HG03135 (cell line): Measurements from ENCODE around the gene HAUS7.

Experiments
- ATAC-seq: cut with Tn5 transposase; IDR thresholded peaks from one replicate; pipeline ENCODE4 v1.9.1; 2021; ENCODE audit warnings: mild to moderate bottlenecking, moderate library complexity; ENCODE audit not compliant: unreplicated experiment

The HAUS7 gene

GRCh38 chrX:153441981-153442380 lies 28.4 kb downstream of the HAUS7 start:
- ATAC-seq: no peak

- no peak for ATAC-seq
Measured at GRCh38 chrX:153441296-153441695, 29.1 kb downstream of the HAUS7 start.

DNA sequence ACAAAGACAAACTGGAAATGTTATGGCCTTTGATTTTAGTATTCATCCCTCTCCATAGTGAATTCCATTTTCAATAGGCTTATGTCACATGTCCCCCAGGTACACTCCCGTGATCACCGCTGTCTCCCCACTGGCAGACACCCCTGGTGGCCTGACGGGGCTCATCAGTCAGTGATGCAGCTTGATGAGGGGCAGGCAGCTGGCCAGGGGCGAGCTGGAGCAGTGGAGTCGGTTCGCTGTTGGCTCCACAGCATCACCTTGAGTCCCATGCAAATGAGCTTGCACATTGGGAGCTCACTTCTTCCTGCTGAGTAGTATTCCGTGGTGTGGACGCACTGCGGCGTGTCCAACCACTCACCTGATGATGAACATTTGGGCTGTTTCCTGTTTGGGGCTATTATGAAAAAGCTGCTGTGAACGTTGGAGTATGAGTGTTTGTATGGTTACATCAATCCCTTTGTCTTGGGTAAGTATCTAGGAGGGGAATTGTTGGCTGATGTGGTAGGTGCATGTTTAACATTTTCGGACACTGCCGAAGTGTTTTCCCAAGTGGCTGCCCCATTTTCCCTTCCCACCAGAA lies 29.7 kb downstream of the HAUS7 start:
- ATAC-seq: no peak

- ATAC-seq: no peak
Measured at GRCh38 chrX:153439977-153440376, 30.4 kb downstream of the HAUS7 start.

- ATAC-seq: no peak
Measured at GRCh38 chrX:153438532-153438931, 31.8 kb downstream of the HAUS7 start.

DNA sequence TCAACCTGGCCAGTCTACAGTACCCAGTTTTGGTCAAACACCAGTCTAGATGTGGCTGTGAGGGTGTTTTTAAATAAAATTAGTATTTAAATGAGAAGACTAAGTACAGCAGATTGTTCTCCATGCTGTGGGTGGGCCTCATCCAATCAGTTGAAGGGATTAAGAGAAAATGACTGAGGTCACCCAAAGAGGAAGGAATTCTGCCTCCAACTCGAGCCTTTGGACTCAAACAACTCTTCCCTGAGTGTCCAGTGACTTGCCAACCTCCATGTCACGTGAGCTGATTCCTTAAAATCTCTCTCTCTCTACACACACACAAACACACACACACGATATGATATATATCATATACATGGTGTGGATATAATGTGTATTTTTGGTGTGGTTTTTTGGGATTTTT lies 34.5 kb downstream of the HAUS7 start:
- no peak for ATAC-seq

DNA sequence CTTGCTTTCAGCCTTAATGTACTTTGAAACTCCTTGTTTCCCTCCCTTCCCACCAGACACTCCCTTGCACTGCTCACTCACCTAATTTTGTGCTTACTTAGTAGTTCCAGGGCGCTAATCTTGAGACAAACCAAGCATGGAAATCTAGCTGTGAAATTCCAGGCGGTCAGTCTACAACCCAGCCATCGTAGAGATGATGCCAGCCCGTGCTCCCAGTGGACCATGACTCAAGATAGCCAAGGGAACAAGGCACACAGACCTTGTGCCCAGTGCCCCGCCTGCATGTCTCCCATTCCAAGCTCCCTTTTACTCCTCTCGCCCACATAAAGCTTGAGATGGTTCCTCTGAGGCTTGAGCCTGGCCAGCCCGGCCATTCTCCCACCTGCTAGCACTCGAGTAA lies 35.6 kb downstream of the HAUS7 start:
- no peak for ATAC-seq

- ATAC-seq: no peak
Measured at GRCh38 chrX:153433781-153434285, 36.5 kb downstream of the HAUS7 start.

DNA sequence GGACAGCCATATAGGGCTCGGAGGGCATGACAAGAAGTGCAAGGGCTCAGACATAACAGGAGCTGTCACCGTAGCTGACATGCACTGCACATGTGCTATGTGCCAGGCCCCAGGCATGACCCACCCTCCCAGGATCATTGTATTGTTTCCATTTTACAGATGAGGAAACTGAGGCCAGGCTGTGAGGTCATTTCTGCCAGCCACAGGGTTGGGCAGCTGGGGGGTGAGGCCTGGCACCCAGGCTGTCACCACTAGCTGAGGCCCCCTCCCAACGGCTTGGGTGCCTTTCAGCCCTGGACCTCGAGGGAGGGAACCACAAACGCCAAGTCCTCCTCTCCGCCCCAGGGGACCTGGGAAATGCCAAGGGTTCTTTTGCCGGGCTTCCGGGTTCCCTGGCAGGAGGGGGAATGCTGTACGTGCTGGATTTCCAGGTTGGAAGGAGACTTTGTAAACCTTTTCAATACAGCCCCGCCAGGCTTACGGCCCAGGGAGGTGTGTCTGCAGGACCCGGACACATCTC lies 37.2 kb downstream of the HAUS7 start:
- no peak for ATAC-seq

- no peak for ATAC-seq
Measured at GRCh38 chrX:153430796-153431195, 39.6 kb downstream of the HAUS7 start.

DNA sequence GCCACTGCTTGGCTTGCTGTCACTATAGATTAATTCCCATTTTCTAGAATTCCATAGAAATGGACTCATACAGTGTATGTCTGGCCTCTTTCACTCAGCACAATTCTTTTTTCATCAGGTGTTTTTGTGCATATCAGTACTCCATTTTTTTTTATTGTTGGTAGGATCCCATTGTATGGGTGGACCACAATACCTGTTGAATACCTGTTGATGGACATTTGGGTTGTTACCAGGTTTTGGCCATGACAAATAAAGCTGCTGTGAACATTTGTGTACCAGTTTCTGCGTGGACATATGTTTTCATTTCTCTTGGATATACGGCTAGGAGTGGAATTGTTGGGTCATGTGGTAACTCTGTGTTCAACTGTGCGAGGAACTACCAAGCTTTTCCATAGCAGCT lies 44.2 kb downstream of the HAUS7 start:
- no peak for ATAC-seq

- no peak for ATAC-seq
Measured at GRCh38 chrX:153423652-153424051, 46.7 kb downstream of the HAUS7 start.

DNA sequence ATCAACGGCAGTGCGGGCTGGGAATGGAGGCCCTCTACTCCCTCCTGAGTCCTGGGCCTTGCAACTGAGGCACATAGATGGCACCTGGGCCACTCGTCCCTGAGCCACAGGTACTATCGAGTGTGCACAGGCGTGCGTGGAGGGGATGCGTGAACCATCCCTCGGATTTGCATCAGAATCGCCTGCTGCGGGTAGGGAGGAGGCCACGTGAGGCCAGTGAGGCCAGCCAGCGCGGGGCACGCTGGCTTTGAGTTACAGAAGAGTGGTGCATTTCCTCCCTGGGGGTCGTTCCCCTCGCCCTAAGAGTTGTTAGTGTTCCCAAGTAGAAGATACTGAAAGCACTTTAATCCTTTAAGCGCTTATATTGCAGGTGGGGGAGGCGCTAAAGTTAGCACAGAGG lies 48.5 kb downstream of the HAUS7 start:
- no peak for ATAC-seq

- ATAC-seq: no peak
Measured at GRCh38 chrX:153420851-153421599, 49.4 kb downstream of the HAUS7 start.

GRCh38 chrX:153417637-153418036 lies 52.7 kb downstream of the HAUS7 start:
- ATAC-seq: no peak

DNA sequence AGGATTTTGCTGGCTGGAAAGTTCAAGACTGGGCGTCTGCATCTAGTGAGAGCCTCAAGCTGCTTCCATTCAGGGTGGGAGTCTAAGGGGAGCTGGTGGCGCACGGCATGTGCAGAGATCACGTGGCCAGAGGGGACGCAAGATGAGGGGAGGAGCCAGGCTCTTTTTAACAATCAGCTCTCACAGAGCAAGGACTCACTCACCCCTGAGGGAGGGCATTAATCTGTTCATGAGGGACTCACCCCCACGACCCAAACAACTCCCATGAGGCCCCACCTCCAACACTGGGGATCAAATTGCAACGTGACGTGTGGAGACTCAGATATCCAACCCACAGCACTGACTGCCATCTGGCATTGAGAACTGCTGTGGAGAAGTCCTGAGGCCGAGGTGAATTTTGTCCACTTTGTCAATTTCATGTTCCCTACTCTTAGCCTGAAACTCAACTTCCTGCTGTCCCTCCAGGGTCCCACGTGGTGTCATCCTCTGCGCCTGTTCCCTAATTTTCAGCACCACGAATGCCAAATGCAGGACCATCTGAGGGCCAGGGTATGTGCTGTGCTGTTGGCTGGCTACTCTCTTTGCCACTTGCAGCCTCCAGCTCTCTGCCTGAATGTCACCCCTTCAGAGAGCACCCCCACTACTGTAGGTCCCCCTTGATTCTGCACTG lies 53.5 kb downstream of the HAUS7 start:
- no peak for ATAC-seq

DNA sequence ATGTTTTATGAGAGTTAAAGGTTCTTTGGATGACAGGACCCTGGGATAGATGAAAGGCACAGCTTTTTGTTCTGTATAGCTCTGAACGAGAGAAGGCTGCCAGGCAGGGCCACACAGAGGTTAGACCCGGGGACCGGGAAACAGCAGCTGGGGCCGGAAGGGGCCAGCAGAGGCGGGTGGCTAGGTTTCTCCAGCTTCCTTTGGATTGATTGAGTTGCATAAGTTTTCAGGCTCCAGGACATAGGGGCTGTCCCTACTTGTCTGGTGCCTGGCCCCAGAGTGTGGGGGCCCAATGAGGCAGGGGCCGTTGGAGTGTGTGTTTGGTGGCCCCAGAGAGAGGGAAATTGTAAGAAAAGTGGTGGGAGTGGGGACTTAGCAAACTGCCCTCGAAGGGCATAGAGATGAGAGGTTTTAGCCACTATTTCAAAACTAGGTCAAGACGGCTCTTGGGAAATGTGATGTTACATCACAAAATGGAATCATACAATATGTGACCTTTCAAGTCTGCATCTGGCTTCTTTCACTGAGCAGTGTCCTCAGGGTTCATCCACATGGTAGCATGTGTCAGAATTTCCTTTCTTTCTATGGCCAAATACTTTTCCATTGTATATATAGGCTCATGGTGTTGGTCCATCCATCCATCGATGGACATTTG lies 55.4 kb downstream of the HAUS7 start:
- no peak for ATAC-seq

DNA sequence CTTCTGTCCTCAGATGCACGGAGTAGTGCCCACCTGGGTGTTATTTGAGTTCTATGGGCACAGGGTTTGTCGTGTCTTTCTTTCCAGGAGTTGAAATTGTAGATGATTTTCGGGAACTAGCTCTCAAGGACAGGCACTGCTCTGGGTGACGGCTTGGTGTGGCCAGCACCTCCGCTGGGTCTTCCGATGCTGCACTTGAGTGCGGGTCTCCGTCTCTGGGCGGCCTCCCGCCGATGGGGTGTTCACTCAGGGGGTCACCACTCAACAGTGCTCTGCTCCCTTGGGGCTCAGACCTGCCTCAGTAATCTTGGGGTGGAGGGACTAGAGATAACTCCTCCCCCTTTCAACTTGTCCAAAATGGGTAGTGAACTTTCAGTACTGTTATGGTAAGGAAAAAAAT lies 56.6 kb downstream of the HAUS7 start:
- no peak for ATAC-seq

DNA sequence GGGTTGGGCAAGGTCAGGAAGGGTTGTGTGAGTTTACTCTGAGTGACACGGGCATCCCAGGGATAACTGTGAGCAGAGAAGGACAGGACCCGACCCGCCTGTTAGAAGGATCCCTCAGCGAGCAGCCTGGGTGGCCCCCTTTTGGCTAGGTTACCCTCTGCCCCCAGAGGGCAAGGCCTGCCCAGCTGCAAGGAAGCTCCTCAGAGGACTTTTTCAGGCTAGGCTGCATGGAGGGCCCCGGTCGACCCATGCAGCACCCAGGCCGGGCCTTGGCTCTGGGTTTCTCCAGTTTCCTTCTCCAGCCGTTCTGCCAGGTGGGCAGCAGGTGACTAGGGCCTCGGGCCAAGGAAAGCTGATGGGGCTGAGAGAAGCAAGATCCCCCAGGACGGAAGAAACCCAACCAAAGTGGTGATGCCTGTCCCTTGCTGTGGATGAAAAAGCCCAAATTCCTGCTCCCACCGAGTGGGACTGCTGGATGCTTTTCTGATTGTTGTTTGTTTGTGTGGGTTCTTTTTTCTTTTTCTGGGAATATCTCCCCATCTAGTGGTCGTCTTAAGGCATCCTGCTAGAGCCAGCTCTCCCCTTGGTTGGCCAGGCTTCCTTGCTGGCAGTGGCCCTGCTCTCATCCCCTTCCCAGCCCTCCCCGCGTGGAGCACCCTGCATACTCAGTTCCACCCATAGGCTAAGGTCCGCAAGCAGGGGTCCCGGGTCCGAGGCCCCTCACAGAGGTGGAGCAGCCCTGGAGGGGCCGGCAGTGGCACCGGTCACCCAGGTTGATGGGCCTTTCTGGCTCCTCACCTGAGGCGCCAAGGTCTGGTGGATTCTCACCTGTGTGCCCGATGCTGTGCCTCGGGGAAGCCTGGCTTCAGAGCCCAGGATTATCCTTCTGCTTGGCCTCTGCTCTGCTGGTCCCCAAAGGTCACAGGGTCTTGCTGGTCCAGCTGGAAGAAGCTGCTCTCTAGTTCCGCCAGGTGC lies 57.3 kb downstream of the HAUS7 start:
- no peak for ATAC-seq

DNA sequence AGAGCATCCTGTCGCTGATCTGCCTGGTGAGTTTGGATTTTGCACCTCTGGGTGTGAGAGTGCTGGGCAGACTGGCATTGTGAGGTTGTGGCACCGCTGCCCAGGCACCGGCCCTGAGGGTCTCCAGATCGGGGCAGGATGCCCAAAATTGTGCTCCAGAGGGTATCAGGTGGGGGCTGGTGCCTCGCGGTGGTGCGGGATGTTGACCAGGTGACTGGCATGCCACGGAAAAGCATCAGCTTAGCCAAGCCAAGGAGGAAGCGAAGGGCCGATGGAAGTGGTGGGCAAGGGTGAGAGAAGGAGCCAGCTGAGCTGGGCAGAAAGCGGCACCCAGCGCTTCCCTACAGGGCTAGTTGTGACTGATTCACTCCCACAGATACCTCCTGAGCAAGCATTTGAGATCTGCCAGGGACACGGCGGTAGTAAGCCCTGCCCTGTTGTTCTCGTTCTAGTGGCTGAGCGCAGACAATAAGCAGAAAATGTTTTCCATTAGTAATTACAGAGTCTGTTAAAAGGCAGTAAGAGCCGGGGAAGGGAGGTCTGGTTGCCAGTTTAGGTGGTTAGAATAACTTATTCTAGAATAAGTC lies 58.3 kb downstream of the HAUS7 start:
- no peak for ATAC-seq
